Lung (tissue), 12 donors: ENCODE data around the gene HACD1. TPM values are rescaled to one million over a fixed set of nuclear protein-coding genes. Genes with fewer than 3 reads are reported as not detected.

ENCODE experiments used
- ATAC-seq: fragments of 200-7000 bp; cut with Tn5 transposase; one replicate; pipeline ENCODE4 v1.9.1; 2020; ENCODE audit warnings: moderate number of reproducible peaks; ENCODE audit not compliant: insufficient read depth, low FRiP score
- DNase-seq, 3 donors: peaks; one replicate each; pipeline ENCODE4 v3.0.0-alpha.2; 2013 to 2017
- H3K27ac ChIP-seq, 2 donors: one replicate each; pipeline ENCODE4 v1.5.1; 2013; ENCODE audit warnings: mild to moderate bottlenecking in 2 of 2, moderate library complexity in 2 of 2, control low read depth in 1 of 2, inconsistent platforms in 1 of 2, low read depth in 1 of 2, low read length in 1 of 2
- H3K27me3 ChIP-seq, 3 donors: one replicate each; pipeline ENCODE4 v1.5.1; 2013; ENCODE audit warnings: low read length in 2 of 3; ENCODE audit not compliant: control insufficient read depth in 3 of 3, insufficient read depth in 3 of 3
- H3K36me3 ChIP-seq, 4 donors: one replicate each; pipeline ENCODE4 v1.5.1; 2013; ENCODE audit warnings: low read length in 4 of 4, mild to moderate bottlenecking in 1 of 4, moderate library complexity in 1 of 4; ENCODE audit not compliant: control insufficient read depth in 4 of 4, insufficient read depth in 4 of 4
- H3K4me1 ChIP-seq, 5 donors: one replicate each; pipeline ENCODE4 v1.5.1; 2013; ENCODE audit warnings: low read length in 5 of 5, mild to moderate bottlenecking in 2 of 5, moderate library complexity in 1 of 5; ENCODE audit not compliant: control insufficient read depth in 5 of 5, insufficient read depth in 5 of 5
- H3K4me3 ChIP-seq: one replicate; pipeline ENCODE4 v1.5.1; 2013; ENCODE audit warnings: mild to moderate bottlenecking, control low read depth, moderate library complexity
- H3K9ac ChIP-seq, 2 donors: one replicate each; pipeline ENCODE4 v1.5.1; 2013; ENCODE audit warnings: low read length in 2 of 2, control low read depth in 1 of 2; ENCODE audit not compliant: insufficient read depth in 1 of 2
- H3K9me3 ChIP-seq, 4 donors: one replicate each; pipeline ENCODE4 v1.5.1; 2013; ENCODE audit warnings: low read length in 3 of 4, mild to moderate bottlenecking in 1 of 4, moderate library complexity in 1 of 4; ENCODE audit not compliant: control insufficient read depth in 4 of 4, insufficient read depth in 3 of 4
- WGBS, 2 donors: extraction: QIAGEN DNeasy Blood & Tissue Kit; methylation state at CpG; one replicate each; pipeline ENCODE4 v1.1.7; 2013; 5-methylcytosine and 5-hydroxymethylcytosine counted together
- polyA plus RNA-seq, 2 donors: library from polyadenylated mRNA; stranded (reverse); fragments of 200-250 nt; gene quantifications; one replicate each; pipeline ENCODE4 v1.2.1, GENCODE V29; 2013
- total RNA-seq, 2 donors: library from RNA; depleted of rRNA in 1 of 2; stranded (reverse); fragments of >200 nt in 1 of 2; gene quantifications; one replicate each; pipeline ENCODE4 v1.2.1, GENCODE V29; 2014 to 2021
- TF ChIP-seq, protein P1 (sequence below): IDR thresholded peaks from 2 replicates; pipeline ENCODE4 v1.5.1; 2012; ENCODE audit warnings: mild to moderate bottlenecking; ENCODE audit errors: control extremely low read depth, extremely low read depth
- donor health status: control.
- donor health status: control.
- donor health status: Bipolar disorder and iron deficiency.
- donor health status: healthy.
- donor health status: DM: yes; HTN: yes; CAD: no.

HACD1 gene
- total and polyA plus RNA-seq, 4 donors: 11.5 to 49.2 (median 24.3) TPM

DNA sequence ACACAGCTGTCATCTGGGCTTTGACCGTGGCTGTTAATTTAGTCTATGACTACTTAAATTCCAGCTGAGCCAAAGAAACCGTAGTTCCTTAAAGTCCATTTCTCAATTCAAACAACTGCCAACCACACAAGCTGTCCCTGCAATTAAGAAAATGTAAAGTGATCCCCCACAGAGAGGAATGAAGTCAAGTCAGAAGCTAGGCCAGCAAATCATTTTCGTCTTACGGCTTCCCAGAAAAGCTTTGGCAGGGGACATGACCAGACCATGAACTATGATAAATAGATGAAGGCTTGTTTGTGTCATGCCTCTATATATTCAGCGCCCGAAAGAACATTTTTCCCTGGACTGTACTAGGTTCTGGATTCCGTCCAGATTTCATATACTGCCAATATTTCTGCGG lies 54.6 kb downstream of the HACD1 start:
- no peak overlapping the region for H3K27ac ChIP-seq
- no peak overlapping the region for H3K4me3 ChIP-seq
- no peak for ATAC-seq
- H3K36me3 ChIP-seq: no peaks in the 10 kb centered on the region
- H3K9ac ChIP-seq: no peak overlapping the region
- TF ChIP-seq, protein P1, sequence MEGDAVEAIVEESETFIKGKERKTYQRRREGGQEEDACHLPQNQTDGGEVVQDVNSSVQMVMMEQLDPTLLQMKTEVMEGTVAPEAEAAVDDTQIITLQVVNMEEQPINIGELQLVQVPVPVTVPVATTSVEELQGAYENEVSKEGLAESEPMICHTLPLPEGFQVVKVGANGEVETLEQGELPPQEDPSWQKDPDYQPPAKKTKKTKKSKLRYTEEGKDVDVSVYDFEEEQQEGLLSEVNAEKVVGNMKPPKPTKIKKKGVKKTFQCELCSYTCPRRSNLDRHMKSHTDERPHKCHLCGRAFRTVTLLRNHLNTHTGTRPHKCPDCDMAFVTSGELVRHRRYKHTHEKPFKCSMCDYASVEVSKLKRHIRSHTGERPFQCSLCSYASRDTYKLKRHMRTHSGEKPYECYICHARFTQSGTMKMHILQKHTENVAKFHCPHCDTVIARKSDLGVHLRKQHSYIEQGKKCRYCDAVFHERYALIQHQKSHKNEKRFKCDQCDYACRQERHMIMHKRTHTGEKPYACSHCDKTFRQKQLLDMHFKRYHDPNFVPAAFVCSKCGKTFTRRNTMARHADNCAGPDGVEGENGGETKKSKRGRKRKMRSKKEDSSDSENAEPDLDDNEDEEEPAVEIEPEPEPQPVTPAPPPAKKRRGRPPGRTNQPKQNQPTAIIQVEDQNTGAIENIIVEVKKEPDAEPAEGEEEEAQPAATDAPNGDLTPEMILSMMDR: no peak
- peaks cover 0 to 33% (median 0%) of the 10 kb centered on the region in 5 donors for H3K4me1 ChIP-seq
- 65 to 66% methylated on average over 8 of the region's 8 CpGs for WGBS, 2 donors
- DNase-seq: peak; percentile 81 to 97 (median 97)
- no peaks in the 10 kb centered on the region for H3K27me3 ChIP-seq
- H3K9me3 ChIP-seq: no peaks in the 10 kb centered on the region

DNA sequence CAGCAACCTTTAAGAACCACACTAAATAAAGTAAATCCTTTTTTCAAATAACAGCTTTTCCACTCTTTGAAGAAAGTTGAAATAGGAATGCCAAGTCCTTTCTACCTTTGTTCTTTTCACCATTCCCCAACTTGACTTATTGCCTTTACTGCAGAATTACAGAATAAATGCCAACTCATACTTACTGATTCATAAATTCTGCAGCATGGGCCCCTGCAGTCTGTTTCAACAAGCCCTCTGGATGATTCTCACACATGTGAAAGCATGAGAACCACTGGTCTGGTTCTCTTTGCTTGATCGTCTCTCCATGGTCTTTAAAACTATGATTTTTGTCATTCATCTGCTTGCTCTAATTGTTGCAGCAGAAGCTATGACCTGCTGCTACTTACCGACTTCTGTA lies 56.1 kb downstream of the HACD1 start:
- WGBS, 2 donors: 91 to 92% methylated on average over 2 of the region's 2 CpGs

DNA sequence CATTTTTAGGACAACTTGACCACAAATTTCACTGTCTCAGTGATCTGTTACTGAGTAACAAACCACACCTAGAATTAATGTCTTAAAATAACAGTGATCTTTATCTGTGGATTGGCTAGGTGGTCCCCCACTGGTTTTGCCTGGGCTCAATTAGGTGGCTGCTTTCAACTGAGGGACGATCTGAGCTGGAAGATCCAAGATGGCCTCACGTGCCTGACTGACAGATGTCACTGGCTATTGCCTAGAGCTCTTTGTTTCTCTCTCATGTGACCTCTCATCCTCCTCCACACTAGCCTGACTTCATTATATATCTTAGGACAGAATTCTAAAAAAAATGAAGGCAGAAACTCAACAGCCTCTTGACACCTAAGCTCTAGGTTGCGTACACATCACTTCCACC lies 59.7 kb downstream of the HACD1 start:
- Histone ChIP-seq H3K9ac (no peak overlapping the region), H3K27me3 (no peaks in the 10 kb centered on the region), H3K4me3 (no peak overlapping the region), H3K27ac (no peak overlapping the region), H3K36me3 (no peaks in the 10 kb centered on the region), H3K9me3 (no peaks in the 10 kb centered on the region), H3K4me1 (peaks cover 0 to 16% (median 0%) of the 10 kb centered on the region in 5 donors)
- WGBS, 2 donors: 71 to 72% methylated on average over 3 of the region's 3 CpGs
- ATAC-seq (no peak), DNase-seq (no peak)
- TF ChIP-seq, protein P1: no peak

More for the DNA sequence above, 56.1 kb downstream of the HACD1 start:
- Histone ChIP-seq H3K4me1 (peaks cover 0 to 33% (median 0%) of the 10 kb centered on the region in 5 donors), H3K36me3 (no peaks in the 10 kb centered on the region), H3K27ac (no peak overlapping the region), H3K9ac (no peak overlapping the region), H3K4me3 (no peak overlapping the region), H3K9me3 (no peaks in the 10 kb centered on the region), H3K27me3 (no peaks in the 10 kb centered on the region)
- no peak for ATAC-seq
- DNase-seq: no peak
- TF ChIP-seq, protein P1: no peak

DNA sequence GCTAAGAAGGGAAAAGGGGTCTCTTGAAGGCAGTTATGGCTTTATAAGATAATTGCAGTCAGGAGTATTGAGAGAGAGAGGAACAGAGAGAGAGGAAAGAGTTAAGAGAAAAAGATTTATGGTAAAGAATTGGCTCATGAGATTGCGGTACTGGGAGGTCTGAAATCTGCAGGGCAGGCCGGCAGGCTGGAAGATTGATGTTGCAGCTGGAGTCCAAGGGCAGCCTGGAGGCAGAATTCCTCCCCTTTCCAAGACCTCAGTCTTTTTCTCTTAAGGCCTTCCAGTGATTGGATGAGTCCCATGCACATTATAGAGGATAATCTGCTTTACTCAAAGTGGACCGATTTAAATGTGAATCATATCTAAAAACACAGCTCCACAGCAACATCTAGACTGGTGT lies 68.4 kb downstream of the HACD1 start:
- no peak overlapping the region for H3K27ac ChIP-seq
- no peak for ATAC-seq
- no peaks in the 10 kb centered on the region for H3K27me3 ChIP-seq
- WGBS, 2 donors: 47 to 71% methylated on average over 3 of the region's 3 CpGs
- H3K4me3 ChIP-seq: no peak overlapping the region
- H3K9ac ChIP-seq: no peak overlapping the region
- H3K4me1 ChIP-seq: peaks cover 0 to 14% (median 5%) of the 10 kb centered on the region in 5 donors
- TF ChIP-seq, protein P1: no peak
- H3K36me3 ChIP-seq: no peaks in the 10 kb centered on the region
- H3K9me3 ChIP-seq: no peaks in the 10 kb centered on the region
- DNase-seq: peak; percentile 72 to 91 (median 83)
